KMS-11 (cell line): Measurements from ENCODE around the gene PDE6A.

Experiments used
- H2AFZ ChIP-seq: fragments of 200-600 bp; sonication (generic); 2 replicates; pipeline ENCODE4 v1.6.1; 2016; ENCODE audit warnings: antibody characterized with exemption, mixed run types, low read depth
- H3K27ac ChIP-seq: fragments of 200-600 bp; sonication (generic); 2 replicates; pipeline ENCODE4 v1.6.1; 2016; ENCODE audit warnings: mild to moderate bottlenecking, mixed run types
- H3K27me3 ChIP-seq: fragments of 200-600 bp; sonication (generic); 2 replicates; pipeline ENCODE4 v1.6.1; 2017; ENCODE audit warnings: mild to moderate bottlenecking, low read depth, mixed run types, moderate library complexity; ENCODE audit not compliant: insufficient read depth
- H3K36me3 ChIP-seq: fragments of 200-600 bp; sonication (generic); 2 replicates; pipeline ENCODE4 v1.6.1; 2017; ENCODE audit warnings: mild to moderate bottlenecking, mixed run types; ENCODE audit not compliant: insufficient read depth
- H3K4me1 ChIP-seq: fragments of 200-600 bp; sonication (generic); 2 replicates; pipeline ENCODE4 v1.6.1; 2016; ENCODE audit warnings: mild to moderate bottlenecking, low read depth, mixed run types; ENCODE audit not compliant: poor library complexity, severe bottlenecking
- H3K4me2 ChIP-seq: fragments of 200-600 bp; sonication (generic); 2 replicates; pipeline ENCODE4 v1.7.0; 2016; ENCODE audit warnings: mild to moderate bottlenecking, mixed run types
- H3K4me3 ChIP-seq: fragments of 200-600 bp; sonication (generic); IDR thresholded peaks from 2 replicates; pipeline ENCODE4 v1.6.1; 2017; ENCODE audit warnings: low read depth, low read length, mixed read lengths; ENCODE audit not compliant: insufficient read depth
- H3K79me2 ChIP-seq: fragments of 200-600 bp; sonication (generic); 2 replicates; pipeline ENCODE4 v1.6.1; 2016; ENCODE audit warnings: low read depth, mixed run types; ENCODE audit not compliant: insufficient read depth
- H3K9ac ChIP-seq: fragments of 200-600 bp; sonication (generic); 2 replicates; pipeline ENCODE4 v1.6.1; 2016; ENCODE audit warnings: mild to moderate bottlenecking, mixed run types
- H4K20me1 ChIP-seq: fragments of 200-600 bp; sonication (generic); 2 replicates; pipeline ENCODE4 v1.6.1; 2016; ENCODE audit warnings: mild to moderate bottlenecking, mixed run types; ENCODE audit not compliant: insufficient read depth
- CTCF ChIP-seq: fragments of 200-600 bp; sonication (generic); conservative IDR thresholded peaks from 2 replicates; pipeline ENCODE4 v1.6.1; 2017; ENCODE audit warnings: low read depth, mild to moderate bottlenecking, antibody characterized with exemption, low read length, moderate library complexity, mixed read lengths

PDE6A gene

GRCh38 chr5:149939546-149939945, 5.0 kb downstream of the PDE6A start:
- Histone ChIP-seq H3K4me3 (no peak overlapping the region), H3K79me2 (no peaks in the 10 kb centered on the region), H3K36me3 (no peaks in the 10 kb centered on the region), H3K27ac (no peak overlapping the region), H3K9ac (no peak overlapping the region), H3K4me2 (peak overlapping the region; percentile 37; the same call in 1 of the 2 replicates), H4K20me1 (no peaks in the 10 kb centered on the region), H3K27me3 (no peaks in the 10 kb centered on the region), H2AFZ (no peak overlapping the region), H3K4me1 (peaks cover 17% of the 10 kb centered on the region)
- no peak for TF ChIP-seq CTCF

GRCh38 chr5:149938791-149939358, 5.7 kb downstream of the PDE6A start:
- H3K4me1 ChIP-seq = peaks cover 17% of the 10 kb centered on the region
- H3K4me2 ChIP-seq = no peak overlapping the region; the same call in 1 of the 2 replicates
- H3K36me3 ChIP-seq = no peaks in the 10 kb centered on the region
- no peaks in the 10 kb centered on the region for H4K20me1 ChIP-seq
- H3K27me3 ChIP-seq = no peaks in the 10 kb centered on the region
- no peak overlapping the region for H3K9ac ChIP-seq
- no peak overlapping the region for H2AFZ ChIP-seq
- no peak overlapping the region for H3K4me3 ChIP-seq
- TF ChIP-seq CTCF = no peak
- H3K79me2 ChIP-seq = no peaks in the 10 kb centered on the region
- H3K27ac ChIP-seq = no peak overlapping the region

DNA sequence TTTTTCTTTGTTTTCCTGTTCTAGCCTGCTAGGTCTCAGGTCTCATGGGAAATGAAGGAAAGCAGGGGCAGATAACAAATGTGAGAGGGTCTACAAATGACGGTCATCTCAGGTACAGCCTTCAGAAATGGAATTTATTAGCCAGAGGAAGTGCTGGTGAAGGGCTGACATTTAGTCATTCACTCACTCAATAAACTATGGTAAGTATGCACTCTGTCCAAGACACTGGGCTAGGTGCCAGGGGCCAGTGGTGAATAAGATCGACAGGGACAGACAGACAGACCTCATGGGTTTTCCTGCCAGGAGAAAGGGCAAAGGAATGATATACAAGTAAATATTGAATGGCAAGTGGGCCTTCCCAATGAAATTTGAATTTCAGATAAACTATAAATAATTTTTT, 6.3 kb downstream of the PDE6A start:
- Histone ChIP-seq H3K9ac (no peak overlapping the region), H3K79me2 (no peaks in the 10 kb centered on the region), H3K4me3 (no peak overlapping the region), H3K4me1 (peaks cover 17% of the 10 kb centered on the region), H3K36me3 (no peaks in the 10 kb centered on the region), H3K27me3 (no peaks in the 10 kb centered on the region), H3K27ac (no peak overlapping the region), H2AFZ (no peak overlapping the region), H3K4me2 (no peak overlapping the region), H4K20me1 (no peaks in the 10 kb centered on the region)
- TF ChIP-seq CTCF = no peak

- Histone ChIP-seq H4K20me1 (no peaks in the 10 kb centered on the region), H3K4me3 (no peak overlapping the region), H3K27me3 (no peaks in the 10 kb centered on the region), H3K27ac (no peak overlapping the region), H3K9ac (no peak overlapping the region), H2AFZ (no peak overlapping the region), H3K4me2 (no peak overlapping the region), H3K4me1 (peaks cover 17% of the 10 kb centered on the region), H3K79me2 (no peaks in the 10 kb centered on the region), H3K36me3 (no peaks in the 10 kb centered on the region)
- no peak for TF ChIP-seq CTCF
Measured at GRCh38 chr5:149937610-149938009, 7.0 kb downstream of the PDE6A start.
